Mesenchymal stem cell (in vitro differentiated cells and primary cell): ENCODE results near the gene DCAF7.

ENCODE experiments used
- DNase-seq: peaks from one replicate; pipeline ENCODE4 v3.0.0-alpha.2; 2013
- H2AFZ ChIP-seq: one replicate; pipeline ENCODE4 v1.6.1; 2013; ENCODE audit warnings: low read depth, mild to moderate bottlenecking, control low read depth, inconsistent platforms, low read length, moderate library complexity
- H2AK5ac ChIP-seq: 2 replicates; pipeline ENCODE4 v1.6.1; 2013; ENCODE audit warnings: low read length, moderate library complexity, mild to moderate bottlenecking, inconsistent platforms; ENCODE audit not compliant: severe bottlenecking
- H2BK120ac ChIP-seq: one replicate; pipeline ENCODE4 v1.6.1; 2013; ENCODE audit warnings: low read depth, mild to moderate bottlenecking, inconsistent platforms, low read length, moderate library complexity
- H2BK12ac ChIP-seq, 2 experiments: one replicate each; pipeline ENCODE4 v1.6.1; 2013; ENCODE audit warnings: inconsistent platforms in 2 of 2, low read length in 2 of 2, mild to moderate bottlenecking in 2 of 2, moderate library complexity in 2 of 2, control low read depth in 1 of 2
- H2BK15ac ChIP-seq: one replicate; pipeline ENCODE4 v1.6.1; 2013; ENCODE audit warnings: mild to moderate bottlenecking, low read depth, inconsistent platforms; ENCODE audit not compliant: poor library complexity, severe bottlenecking
- H2BK5ac ChIP-seq: 2 replicates; pipeline ENCODE4 v1.6.1; 2013; ENCODE audit warnings: low read depth, mild to moderate bottlenecking, low read length, control low read depth, inconsistent platforms; ENCODE audit not compliant: poor library complexity, severe bottlenecking
- H3K14ac ChIP-seq, 2 experiments: one replicate each; pipeline ENCODE4 v1.6.1; 2013; ENCODE audit warnings: inconsistent platforms in 2 of 2, low read length in 2 of 2, control low read depth in 1 of 2, mild to moderate bottlenecking in 1 of 2, moderate library complexity in 1 of 2
- H3K18ac ChIP-seq, 2 experiments: one replicate each; pipeline ENCODE4 v1.6.1; 2013; ENCODE audit warnings: inconsistent platforms in 2 of 2, low read length in 2 of 2, control low read depth in 1 of 2, low read depth in 1 of 2, mild to moderate bottlenecking in 1 of 2
- H3K23ac ChIP-seq, 2 experiments: one replicate each; pipeline ENCODE4 v1.6.1; 2013; ENCODE audit warnings: inconsistent platforms in 2 of 2, low read length in 2 of 2, mild to moderate bottlenecking in 2 of 2, moderate library complexity in 2 of 2, control low read depth in 1 of 2
- H3K27ac ChIP-seq: 2 replicates; pipeline ENCODE4 v1.5.1; 2013; ENCODE audit warnings: mild to moderate bottlenecking, moderate library complexity, low read length, control low read depth, inconsistent platforms; ENCODE audit not compliant: poor library complexity, severe bottlenecking
- H3K27me3 ChIP-seq, 2 experiments: 2 replicates each; pipeline versions ENCODE4 v1.6.1 to v1.7.0; 2013; ENCODE audit warnings: low read length in 2 of 2, mild to moderate bottlenecking in 2 of 2, moderate library complexity in 2 of 2, control low read depth in 1 of 2, inconsistent platforms in 1 of 2; ENCODE audit not compliant: control insufficient read depth in 1 of 2, insufficient read depth in 1 of 2
- H3K36me3 ChIP-seq, 2 experiments: 2 replicates each; pipeline versions ENCODE4 v1.6.1 to v1.7.0; 2013; ENCODE audit warnings: low read length in 2 of 2, control low read depth in 1 of 2, inconsistent platforms in 1 of 2, low read depth in 1 of 2, mild to moderate bottlenecking in 1 of 2; ENCODE audit not compliant: insufficient read depth in 2 of 2, control insufficient read depth in 1 of 2
- H3K4ac ChIP-seq, 2 experiments: one replicate each; pipeline ENCODE4 v1.6.1; 2013; ENCODE audit warnings: inconsistent platforms in 2 of 2, low read length in 2 of 2, mild to moderate bottlenecking in 2 of 2, moderate library complexity in 2 of 2, control low read depth in 1 of 2, low read depth in 1 of 2
- H3K4me1 ChIP-seq: 2 replicates; pipeline ENCODE4 v1.6.1; 2013; ENCODE audit warnings: low read depth, low read length, control low read depth; ENCODE audit not compliant: control insufficient read depth, insufficient read depth
- H3K4me2 ChIP-seq: 2 replicates; pipeline ENCODE4 v1.6.1; 2013; ENCODE audit warnings: low read length, mild to moderate bottlenecking, inconsistent platforms; ENCODE audit not compliant: poor library complexity, severe bottlenecking
- H3K4me3 ChIP-seq, 2 experiments: 2 replicates each; pipeline versions ENCODE4 v1.5.1 to v1.7.0; 2013; ENCODE audit warnings: low read length in 2 of 2, mild to moderate bottlenecking in 2 of 2, control low read depth in 1 of 2, low read depth in 1 of 2; ENCODE audit not compliant: insufficient read depth in 1 of 2
- H3K79me1 ChIP-seq: replicated peaks from 2 replicates; pipeline ENCODE4 v1.6.1; 2013; ENCODE audit warnings: mild to moderate bottlenecking, control low read depth, low read length, inconsistent platforms; ENCODE audit not compliant: poor library complexity, severe bottlenecking
- H3K9ac ChIP-seq: 2 replicates; pipeline ENCODE4 v1.7.0; 2013; ENCODE audit warnings: mild to moderate bottlenecking, low read length, moderate library complexity
- H3K9me3 ChIP-seq: 2 replicates; pipeline ENCODE4 v1.7.0; 2013; ENCODE audit warnings: mild to moderate bottlenecking, low read length; ENCODE audit not compliant: control insufficient read depth
- H4K8ac ChIP-seq: one replicate; pipeline ENCODE4 v1.6.1; 2013; ENCODE audit warnings: inconsistent platforms, mild to moderate bottlenecking, low read length, moderate library complexity
- H4K91ac ChIP-seq: one replicate; pipeline ENCODE4 v1.6.1; 2013; ENCODE audit warnings: mild to moderate bottlenecking, low read length, inconsistent platforms
- WGBS: methylation state at CpG from one replicate; pipeline ENCODE4 v1.1.7; 2013; ENCODE audit warnings: mixed read lengths; 5-methylcytosine and 5-hydroxymethylcytosine counted together

DCAF7 gene

GRCh38 chr17:63516910-63517824, 33.1 kb upstream of the DCAF7 start:
- Histone ChIP-seq H3K36me3 (no peaks in the 10 kb centered on the region), H3K9ac (no peak overlapping the region), H2BK120ac (no peak overlapping the region), H2AFZ (no peak overlapping the region), H4K91ac (no peak overlapping the region), H3K14ac (no peak overlapping the region), H3K79me1 (no peaks in the 10 kb centered on the region), H4K8ac (no peak overlapping the region), H3K4me2 (no peak overlapping the region), H3K9me3 (no peaks in the 10 kb centered on the region), H3K4ac (no peak overlapping the region), H3K18ac (no peak overlapping the region), H2AK5ac (no peak overlapping the region), H3K4me1 (peaks cover 17% of the 10 kb centered on the region), H3K27ac (no peak overlapping the region), H2BK5ac (no peak overlapping the region), H2BK15ac (no peak overlapping the region), H3K27me3 (peaks cover 42 to 48% of the 10 kb centered on the region in 2 experiments), H3K23ac (no peak overlapping the region), H3K4me3 (no peak overlapping the region), H2BK12ac (no peak overlapping the region)
- peak; percentile 62 for DNase-seq
- 63% methylated on average over 6 of the region's 6 CpGs for WGBS

GRCh38 chr17:63517825-63518534, 32.3 kb upstream of the DCAF7 start:
- H2BK120ac ChIP-seq: no peak overlapping the region
- no peak overlapping the region for H3K4me3 ChIP-seq
- H4K91ac ChIP-seq: no peak overlapping the region
- no peak overlapping the region for H4K8ac ChIP-seq
- no peak overlapping the region for H3K14ac ChIP-seq
- no peak overlapping the region for H2AFZ ChIP-seq
- H3K4ac ChIP-seq: no peak overlapping the region
- peaks cover 45 to 48% of the 10 kb centered on the region in 2 experiments for H3K27me3 ChIP-seq
- no peak overlapping the region for H2AK5ac ChIP-seq
- H3K79me1 ChIP-seq: no peaks in the 10 kb centered on the region
- no peak overlapping the region for H3K9ac ChIP-seq
- H3K27ac ChIP-seq: no peak overlapping the region
- DNase-seq: no peak
- no peak overlapping the region for H2BK5ac ChIP-seq
- H3K18ac ChIP-seq: no peak overlapping the region
- no peak overlapping the region for H3K4me2 ChIP-seq
- H3K36me3 ChIP-seq: no peaks in the 10 kb centered on the region
- H3K4me1 ChIP-seq: peaks cover 18% of the 10 kb centered on the region
- H3K9me3 ChIP-seq: no peaks in the 10 kb centered on the region
- no peak overlapping the region for H2BK12ac ChIP-seq
- H2BK15ac ChIP-seq: no peak overlapping the region
- H3K23ac ChIP-seq: no peak overlapping the region
- WGBS: 76% methylated on average over 8 of the region's 8 CpGs

GRCh38 chr17:63519116-63519881, 31.0 kb upstream of the DCAF7 start:
- Histone ChIP-seq H3K4me1 (peaks cover 25% of the 10 kb centered on the region), H3K23ac (peak overlapping the region in 1 of 2 experiments; percentile 23), H3K36me3 (no peaks in the 10 kb centered on the region), H2AFZ (no peak overlapping the region), H2BK15ac (no peak overlapping the region), H2AK5ac (no peak overlapping the region), H2BK12ac (no peak overlapping the region), H3K18ac (no peak overlapping the region), H3K27me3 (peaks cover 51 to 52% of the 10 kb centered on the region in 2 experiments), H4K8ac (no peak overlapping the region), H3K9me3 (no peaks in the 10 kb centered on the region), H2BK120ac (no peak overlapping the region), H3K14ac (no peak overlapping the region), H3K79me1 (no peaks in the 10 kb centered on the region), H4K91ac (no peak overlapping the region), H3K9ac (no peak overlapping the region), H3K4me2 (no peak overlapping the region), H3K4me3 (no peak overlapping the region), H3K4ac (no peak overlapping the region), H3K27ac (no peak overlapping the region), H2BK5ac (no peak overlapping the region)
- WGBS: 57% methylated on average over 1 of the region's 1 CpG
- no peak for DNase-seq
